Measurements from ENCODE around the gene WDFY3. TPM values are rescaled to one million over a fixed set of nuclear protein-coding genes. Genes with fewer than 3 reads are reported as not detected.

Gene WDFY3
- polyA plus RNA-seq, 1 donor (not counting 4 experiments of a cell fraction or from before 2014, with no cell fraction given): 28.5 TPM

DNA sequence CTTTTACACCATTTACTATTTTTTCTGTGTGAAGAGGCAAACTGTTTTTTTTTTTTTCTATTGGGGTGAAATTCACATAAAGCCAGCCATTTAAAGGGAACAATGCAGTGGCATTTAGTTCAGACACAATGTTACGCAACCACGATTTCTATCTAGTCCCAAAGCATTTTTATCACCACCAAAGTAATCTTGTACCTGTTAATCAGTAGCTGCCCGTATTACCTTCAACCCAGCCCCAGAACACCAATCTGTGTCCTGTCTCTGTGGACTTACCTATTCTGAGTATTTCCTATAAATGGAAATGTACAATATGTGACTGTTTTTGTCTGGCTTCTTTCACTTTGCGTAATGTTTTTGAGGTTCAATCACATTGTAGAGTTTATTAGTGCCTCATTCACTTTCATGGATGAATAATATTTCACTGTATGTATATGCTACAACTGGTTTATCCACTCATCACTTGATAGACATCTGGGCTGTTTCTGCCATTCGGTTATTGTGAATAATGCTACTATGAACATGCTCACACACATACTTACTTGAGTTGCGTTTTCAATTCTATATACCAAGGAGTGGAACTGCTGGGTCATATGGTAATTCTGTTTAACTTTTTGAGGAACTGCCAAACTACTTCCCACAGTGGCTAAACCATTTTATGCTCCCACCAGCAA lies 267.4 kb downstream of the WDFY3 start:
- TF ChIP-seq EZH2 (IDR thresholded peaks at IDR 0.05; ENCODE audit: low read length): no peak
- TF ChIP-seq, protein P1, sequence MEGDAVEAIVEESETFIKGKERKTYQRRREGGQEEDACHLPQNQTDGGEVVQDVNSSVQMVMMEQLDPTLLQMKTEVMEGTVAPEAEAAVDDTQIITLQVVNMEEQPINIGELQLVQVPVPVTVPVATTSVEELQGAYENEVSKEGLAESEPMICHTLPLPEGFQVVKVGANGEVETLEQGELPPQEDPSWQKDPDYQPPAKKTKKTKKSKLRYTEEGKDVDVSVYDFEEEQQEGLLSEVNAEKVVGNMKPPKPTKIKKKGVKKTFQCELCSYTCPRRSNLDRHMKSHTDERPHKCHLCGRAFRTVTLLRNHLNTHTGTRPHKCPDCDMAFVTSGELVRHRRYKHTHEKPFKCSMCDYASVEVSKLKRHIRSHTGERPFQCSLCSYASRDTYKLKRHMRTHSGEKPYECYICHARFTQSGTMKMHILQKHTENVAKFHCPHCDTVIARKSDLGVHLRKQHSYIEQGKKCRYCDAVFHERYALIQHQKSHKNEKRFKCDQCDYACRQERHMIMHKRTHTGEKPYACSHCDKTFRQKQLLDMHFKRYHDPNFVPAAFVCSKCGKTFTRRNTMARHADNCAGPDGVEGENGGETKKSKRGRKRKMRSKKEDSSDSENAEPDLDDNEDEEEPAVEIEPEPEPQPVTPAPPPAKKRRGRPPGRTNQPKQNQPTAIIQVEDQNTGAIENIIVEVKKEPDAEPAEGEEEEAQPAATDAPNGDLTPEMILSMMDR (optimal IDR thresholded peaks at IDR 0.05 in 1 of 3, IDR thresholded peaks at IDR 0.05 in 1 of 3, conservative IDR thresholded peaks at IDR 0.05 in 1 of 3; ENCODE audit: extremely low read depth in 1 of 3, insufficient read depth in 2 of 3, low read length in 3 of 3): no peak
- Histone ChIP-seq H3K9me1 (ENCODE audit: control insufficient read depth, extremely low read depth, insufficient read depth, low read length) (no peaks in the 10 kb centered on the region), H3K4me3 (ENCODE audit: control insufficient read depth in 2 of 3, extremely low read depth in 1 of 3, insufficient read depth in 2 of 3, low read depth in 1 of 3, low read length in 3 of 3) (no peak overlapping the region), H3K36me3 (ENCODE audit: control insufficient read depth in 2 of 2, extremely low read depth in 1 of 2, insufficient read depth in 2 of 2, low read length in 2 of 2) (peaks cover 16 to 19% of the 10 kb centered on the region in 2 experiments), H3K4me1 (ENCODE audit: control insufficient read depth, extremely low read depth, insufficient read depth, low read length) (no peaks in the 10 kb centered on the region), H2AFZ (ENCODE audit: control insufficient read depth, low read length) (no peak overlapping the region), H4K20me1 (ENCODE audit: control insufficient read depth, extremely low read depth, insufficient read depth, low read length) (no peaks in the 10 kb centered on the region), H3K27ac (ENCODE audit: control insufficient read depth, insufficient read depth, low read length) (no peak overlapping the region), H3K79me2 (ENCODE audit: control insufficient read depth, insufficient read depth, low read length) (no peaks in the 10 kb centered on the region), H3K27me3 (ENCODE audit: control insufficient read depth, extremely low read depth, insufficient read depth, low read length) (no peaks in the 10 kb centered on the region), H3K9me3 (ENCODE audit: control insufficient read depth, low read depth, low read length) (no peaks in the 10 kb centered on the region), H3K9ac (ENCODE audit: control insufficient read depth, extremely low read depth, insufficient read depth, low read length) (no peak overlapping the region), H3K4me2 (ENCODE audit: control insufficient read depth, extremely low read depth, insufficient read depth, low read depth, low read length) (no peak overlapping the region)
- DNase-seq (ENCODE audit: low read depth, low spot score) (no peak), FAIRE-seq (no peak)
- dilution Hi-C loops (cut with MboI; ENCODE audit: extremely low pct_ligation_motif_present, low sequenced_read_pairs): no loop called here

DNA sequence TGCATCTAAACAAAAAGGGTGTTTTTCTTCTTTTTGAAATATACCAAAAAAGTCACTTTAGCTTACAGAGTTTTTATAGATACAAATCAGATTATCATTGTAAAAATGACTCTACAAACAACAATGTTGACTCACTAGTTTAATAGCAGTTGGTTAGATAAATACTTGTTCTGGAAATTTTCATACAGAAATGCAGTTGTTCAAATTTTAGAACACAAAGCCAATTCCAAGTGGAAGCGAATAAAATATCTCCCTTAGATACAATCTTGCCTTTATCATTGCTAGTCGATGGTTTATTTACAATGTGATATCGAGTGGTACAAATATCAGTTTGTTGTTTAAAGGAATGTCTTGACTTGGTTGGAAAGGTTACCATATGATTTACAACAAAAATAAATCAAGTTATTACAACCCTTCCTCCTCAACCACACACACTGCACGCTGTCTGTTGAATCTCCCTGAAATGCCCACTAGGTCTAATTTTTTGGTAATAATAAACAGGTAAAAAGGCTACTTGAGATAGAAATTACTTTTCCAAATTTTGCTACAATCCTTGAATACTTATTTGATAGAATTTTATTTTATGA lies 268.8 kb downstream of the WDFY3 start:
- Histone ChIP-seq H2AFZ (ENCODE audit: control insufficient read depth, low read length) (no peak overlapping the region), H3K9me3 (ENCODE audit: control insufficient read depth, low read depth, low read length) (no peaks in the 10 kb centered on the region), H3K27ac (ENCODE audit: control insufficient read depth, insufficient read depth, low read length) (no peak overlapping the region), H4K20me1 (ENCODE audit: control insufficient read depth, extremely low read depth, insufficient read depth, low read length) (no peaks in the 10 kb centered on the region), H3K36me3 (ENCODE audit: control insufficient read depth in 2 of 2, extremely low read depth in 1 of 2, insufficient read depth in 2 of 2, low read length in 2 of 2) (peaks cover 13% of the 10 kb centered on the region in 2 experiments), H3K27me3 (ENCODE audit: control insufficient read depth, extremely low read depth, insufficient read depth, low read length) (no peaks in the 10 kb centered on the region), H3K4me3 (ENCODE audit: control insufficient read depth in 2 of 3, extremely low read depth in 1 of 3, insufficient read depth in 2 of 3, low read depth in 1 of 3, low read length in 3 of 3) (no peak overlapping the region), H3K4me2 (ENCODE audit: control insufficient read depth, extremely low read depth, insufficient read depth, low read depth, low read length) (no peak overlapping the region), H3K4me1 (ENCODE audit: control insufficient read depth, extremely low read depth, insufficient read depth, low read length) (peaks cover 5% of the 10 kb centered on the region), H3K79me2 (ENCODE audit: control insufficient read depth, insufficient read depth, low read length) (no peaks in the 10 kb centered on the region), H3K9me1 (ENCODE audit: control insufficient read depth, extremely low read depth, insufficient read depth, low read length) (no peaks in the 10 kb centered on the region), H3K9ac (ENCODE audit: control insufficient read depth, extremely low read depth, insufficient read depth, low read length) (no peak overlapping the region)
- TF ChIP-seq, protein P1 (optimal IDR thresholded peaks at IDR 0.05 in 1 of 3, IDR thresholded peaks at IDR 0.05 in 1 of 3, conservative IDR thresholded peaks at IDR 0.05 in 1 of 3; ENCODE audit: extremely low read depth in 1 of 3, insufficient read depth in 2 of 3, low read length in 3 of 3): no peak
- no peak for TF ChIP-seq EZH2 (IDR thresholded peaks at IDR 0.05; ENCODE audit: low read length)
- dilution Hi-C loops (cut with MboI; ENCODE audit: extremely low pct_ligation_motif_present, low sequenced_read_pairs): no loop called here
- FAIRE-seq (no peak), DNase-seq (ENCODE audit: low read depth, low spot score) (no peak)
